Heart left ventricle (tissue), 13 donors: ENCODE data around the gene CNTNAP5.

ENCODE experiments used
- POLR2A ChIP-seq, 2 donors: fragments of 450-650 bp; IDR thresholded peaks; one replicate each; pipeline ENCODE4 v1.6.1; 2017; ENCODE audit warnings: antibody characterized with exemption in 2 of 2, mild to moderate bottlenecking in 2 of 2, moderate library complexity in 2 of 2
- TF ChIP-seq, protein P1 (sequence below), 12 donors: fragments of 200-600 bp; sonication (generic) in 4 of 12; IDR thresholded peaks; one replicate each; pipeline versions ENCODE4 v1.5.0 to v1.8.0; 2018 to 2022; ENCODE audit warnings: antibody characterized with exemption in 12 of 12, mild to moderate bottlenecking in 5 of 12
- donor health status: ischemic (EF 13 %, LVEDD 7.1; RV severe dilation, severe dysfunction).
- donor health status: DM: no; HTN: yes; CAD: no.
- donor health status: DM: no; HTN: no; CAD: no.
- donor health status: ischemic (EF 25% LVEDD 6.9; RV normal size, moderate dysfunction).
- donor health status: ischemic (EF 25% LVEDD 5.7; RV mildly dilated, moderate dysfunction).
- donor health status: ischemic (EF 35%, LVEDD 5.7; RV mildly dilated, moderate dysfunction).
- donor health status: nonischemic (EF 11% LVEDD 7.7; RV severe dilation, severe dysfunction).
- donor health status: DM: yes; HTN: yes; CAD: no.
- donor health status: PGD.
- donor health status: ischemic (EF 29% LVEDD 5.4; RV normal size, mild dysfunction).
- donor health status: nonischemic (EF 23%, LVEDD 6.1; RV moderate dilation, normal function).

DNA sequence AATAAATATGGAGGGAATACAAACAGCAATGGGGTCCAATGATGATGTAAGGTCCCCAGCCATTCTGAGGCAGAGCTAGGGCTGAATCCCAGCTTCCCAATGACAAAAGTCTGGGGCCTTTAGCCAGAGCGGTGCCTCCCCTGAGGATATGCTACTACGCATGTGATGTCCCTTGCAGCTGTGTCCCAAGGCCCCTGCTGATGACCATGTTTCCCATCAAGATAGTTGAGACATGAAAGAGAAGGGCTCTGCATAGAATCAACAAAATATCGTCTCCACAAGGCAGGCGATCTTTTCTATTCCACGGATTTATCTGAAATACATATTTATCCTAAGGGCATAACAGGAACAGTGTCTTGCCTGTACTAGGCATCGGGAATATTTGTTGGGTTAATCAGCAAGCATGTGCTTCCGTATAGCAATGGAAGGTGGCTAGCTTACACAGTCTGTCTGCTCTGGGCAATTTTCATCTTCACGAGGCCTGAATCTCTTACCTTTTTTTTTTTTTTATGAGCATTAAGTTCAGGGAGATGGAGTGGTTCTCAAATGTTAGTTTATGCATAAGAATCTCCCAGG lies 284.6 kb downstream of the CNTNAP5 start:
- TF ChIP-seq, protein P1, sequence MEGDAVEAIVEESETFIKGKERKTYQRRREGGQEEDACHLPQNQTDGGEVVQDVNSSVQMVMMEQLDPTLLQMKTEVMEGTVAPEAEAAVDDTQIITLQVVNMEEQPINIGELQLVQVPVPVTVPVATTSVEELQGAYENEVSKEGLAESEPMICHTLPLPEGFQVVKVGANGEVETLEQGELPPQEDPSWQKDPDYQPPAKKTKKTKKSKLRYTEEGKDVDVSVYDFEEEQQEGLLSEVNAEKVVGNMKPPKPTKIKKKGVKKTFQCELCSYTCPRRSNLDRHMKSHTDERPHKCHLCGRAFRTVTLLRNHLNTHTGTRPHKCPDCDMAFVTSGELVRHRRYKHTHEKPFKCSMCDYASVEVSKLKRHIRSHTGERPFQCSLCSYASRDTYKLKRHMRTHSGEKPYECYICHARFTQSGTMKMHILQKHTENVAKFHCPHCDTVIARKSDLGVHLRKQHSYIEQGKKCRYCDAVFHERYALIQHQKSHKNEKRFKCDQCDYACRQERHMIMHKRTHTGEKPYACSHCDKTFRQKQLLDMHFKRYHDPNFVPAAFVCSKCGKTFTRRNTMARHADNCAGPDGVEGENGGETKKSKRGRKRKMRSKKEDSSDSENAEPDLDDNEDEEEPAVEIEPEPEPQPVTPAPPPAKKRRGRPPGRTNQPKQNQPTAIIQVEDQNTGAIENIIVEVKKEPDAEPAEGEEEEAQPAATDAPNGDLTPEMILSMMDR (IDR thresholded peaks at IDR 0.05): no peak
- TF ChIP-seq POLR2A (IDR thresholded peaks at IDR 0.05): no peak
